HuH-7 (cell line): Measurements from ENCODE around the gene MB.
A peak's percentile ranks its signal among the peaks of the same experiment; 100 is the strongest.
"Not testable (repeated sequence)": the region's sequence is repeated elsewhere in the genome, so short reads cannot be mapped to it uniquely, and the experiment has no call there.

Experiments
- DNase-seq: peaks from one replicate; pipeline ENCODE4 v3.0.0; 2011; ENCODE audit warnings: low spot score

The MB gene

DNA sequence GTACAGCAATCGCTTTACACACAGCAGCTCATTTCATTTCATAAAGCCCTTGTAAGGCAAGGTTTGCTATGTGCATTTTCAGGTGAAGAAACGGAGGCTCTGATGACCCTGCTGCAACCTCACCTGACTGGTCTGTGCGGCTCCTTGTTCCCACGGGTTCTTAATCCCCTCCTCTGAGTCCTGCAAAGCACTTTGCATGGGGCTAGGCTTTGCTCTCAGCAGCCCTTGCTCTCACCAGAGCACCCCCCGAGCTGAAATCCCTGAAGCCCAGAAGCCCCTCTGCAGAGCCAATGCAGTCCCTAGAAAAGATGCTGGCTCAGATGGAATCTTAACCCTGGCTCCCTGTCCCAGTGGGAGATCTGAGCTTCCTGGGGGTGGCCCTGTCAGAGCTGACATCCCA is 20.1 kb upstream of the MB start:
- no peak for DNase-seq

DNA sequence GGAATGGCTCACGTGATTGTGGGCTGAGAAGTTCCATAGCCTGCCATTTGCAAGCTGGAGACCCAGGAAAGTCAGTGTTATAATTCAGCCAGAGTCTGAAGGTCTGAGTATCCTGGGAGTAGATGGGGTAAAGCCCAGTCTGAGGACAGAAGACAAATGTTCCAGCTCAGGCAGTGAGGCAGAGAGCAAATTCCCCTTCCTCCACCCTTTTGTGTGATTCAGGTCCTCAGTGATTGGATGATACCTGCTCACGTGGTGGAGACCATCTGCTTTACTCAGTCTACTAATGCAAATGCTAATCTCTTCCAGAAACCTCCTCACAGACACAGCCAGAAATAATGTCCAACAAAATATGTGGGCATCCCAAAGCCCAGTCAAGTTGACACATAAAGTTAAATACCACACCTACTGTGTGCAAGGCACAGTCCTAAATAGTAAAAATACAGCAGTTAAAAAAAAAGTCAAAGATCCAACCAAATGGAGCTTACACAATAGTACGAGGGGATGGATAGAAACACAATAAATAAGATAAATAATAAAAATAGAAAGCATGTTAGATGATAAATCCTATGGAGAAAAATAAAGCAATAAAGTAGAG is 17.9 kb upstream of the MB start:
- DNase-seq: no peak

DNA sequence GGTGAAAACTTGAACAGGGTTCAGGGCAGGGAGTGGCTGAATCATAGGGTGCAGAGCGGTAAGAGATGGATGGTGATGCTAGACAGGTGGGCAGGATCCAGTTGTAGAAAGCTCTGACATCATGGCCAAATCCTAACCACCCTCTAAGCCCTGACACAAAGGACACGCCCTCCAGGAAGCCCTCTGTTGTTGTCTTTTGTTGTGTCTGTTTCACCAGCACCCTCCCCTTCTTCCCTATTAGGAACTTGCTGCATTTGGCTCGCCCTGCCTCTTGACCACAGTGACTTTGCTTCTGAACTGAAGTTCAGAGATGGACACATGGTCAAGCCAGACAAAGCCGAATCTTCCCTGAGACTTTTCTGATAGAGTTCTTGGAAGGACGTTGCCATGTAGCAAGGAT is 16.9 kb upstream of the MB start:
- no peak for DNase-seq

DNA sequence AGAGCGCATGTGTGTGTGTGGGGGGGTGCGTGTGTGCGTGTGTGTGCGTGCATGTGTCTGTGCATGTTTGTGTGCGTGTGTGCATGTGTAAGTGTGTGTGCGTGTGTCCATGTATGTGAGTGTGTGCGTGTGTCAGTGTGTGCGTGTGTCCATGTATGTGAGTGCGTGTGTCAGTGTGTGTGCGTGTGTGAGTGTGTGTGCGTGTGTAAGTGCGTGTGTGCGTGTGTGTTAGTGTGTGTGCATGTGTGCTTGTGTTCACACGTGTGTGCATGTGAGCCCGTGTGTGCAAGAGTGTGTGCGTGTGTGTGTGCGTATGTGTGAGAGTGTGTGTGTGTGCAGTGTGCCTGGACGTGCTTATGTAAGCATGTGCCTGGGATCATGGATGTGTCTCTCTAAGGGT is 16.4 kb upstream of the MB start:
- no peak for DNase-seq

DNA sequence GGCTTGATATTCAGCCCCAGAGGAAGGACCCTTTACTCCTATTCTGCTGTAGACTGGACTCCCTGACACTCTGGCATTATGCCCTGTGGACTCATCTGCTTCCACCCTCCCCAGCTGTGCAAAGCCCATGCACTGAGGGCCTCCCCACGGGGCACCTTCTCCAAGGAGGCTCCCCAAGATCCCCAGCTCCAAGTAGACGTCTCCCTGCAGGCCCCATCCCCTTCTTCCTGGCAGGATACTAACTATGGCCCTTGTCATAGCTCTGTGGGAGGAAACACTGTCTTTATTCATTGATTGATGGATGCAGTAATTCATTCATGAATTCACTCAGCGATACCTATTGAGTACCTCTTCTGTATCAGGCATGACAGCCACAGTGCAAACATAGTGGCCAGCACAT is 15.8 kb upstream of the MB start:
- no peak for DNase-seq

DNA sequence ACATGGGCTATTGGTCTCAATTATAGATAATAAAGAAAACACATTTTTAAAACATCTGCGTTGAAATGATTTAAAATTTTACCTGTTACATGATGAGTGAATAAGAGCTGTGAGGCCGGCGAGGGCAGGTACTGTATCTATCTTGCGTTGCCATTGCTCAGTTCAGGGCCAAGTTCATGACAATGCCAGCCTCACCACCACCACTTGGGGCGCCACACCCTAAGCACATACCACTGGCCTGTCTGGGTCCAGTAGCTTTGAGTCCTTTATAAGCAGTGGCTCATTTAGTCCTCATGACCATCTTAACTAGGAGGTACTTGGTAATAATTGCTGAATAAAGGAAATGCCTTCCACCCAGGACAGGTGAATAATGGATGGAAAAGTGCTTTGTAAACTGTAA is 14.5 kb upstream of the MB start:
- peak; percentile 58 for DNase-seq

DNA sequence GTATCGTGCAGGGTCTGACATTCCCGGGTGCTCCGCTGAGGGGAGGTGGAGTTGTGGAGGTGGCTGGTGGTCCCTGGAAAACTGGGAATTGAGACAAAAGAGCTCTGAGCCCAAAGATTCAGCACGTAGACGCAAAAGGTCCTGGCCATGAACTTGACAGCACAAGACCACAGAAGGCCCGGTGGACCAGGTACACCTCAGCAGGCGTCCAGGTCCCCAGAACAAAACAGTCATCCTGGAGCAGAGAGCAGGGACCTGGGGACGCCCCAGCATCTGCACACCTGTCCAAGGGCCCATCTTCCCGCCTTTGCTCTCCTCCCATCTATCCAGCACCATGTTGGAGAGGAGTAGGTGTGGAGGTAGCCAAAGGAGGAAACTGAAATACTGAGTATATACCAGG is 13.8 kb upstream of the MB start:
- DNase-seq: no peak

DNA sequence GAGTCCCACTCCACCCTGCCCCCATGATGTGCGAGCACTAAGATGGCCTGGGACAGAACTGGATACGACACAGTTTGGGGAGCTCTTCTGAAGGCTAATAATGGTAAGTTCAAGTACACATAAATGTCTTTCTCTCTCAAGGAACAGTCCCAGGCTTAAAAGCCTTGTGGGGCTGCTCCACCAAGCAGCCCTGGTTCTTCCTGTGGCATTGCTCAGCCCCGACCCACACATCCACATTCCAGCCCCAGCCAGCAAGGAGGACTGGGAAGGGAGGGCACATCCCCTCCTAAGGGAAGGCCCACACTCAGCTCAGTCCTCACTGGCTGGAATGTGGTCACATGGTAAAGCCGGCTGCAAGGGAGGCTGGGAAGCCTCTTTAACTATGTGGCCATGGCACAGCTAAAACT is 13.3 kb upstream of the MB start:
- DNase-seq: no peak

DNA sequence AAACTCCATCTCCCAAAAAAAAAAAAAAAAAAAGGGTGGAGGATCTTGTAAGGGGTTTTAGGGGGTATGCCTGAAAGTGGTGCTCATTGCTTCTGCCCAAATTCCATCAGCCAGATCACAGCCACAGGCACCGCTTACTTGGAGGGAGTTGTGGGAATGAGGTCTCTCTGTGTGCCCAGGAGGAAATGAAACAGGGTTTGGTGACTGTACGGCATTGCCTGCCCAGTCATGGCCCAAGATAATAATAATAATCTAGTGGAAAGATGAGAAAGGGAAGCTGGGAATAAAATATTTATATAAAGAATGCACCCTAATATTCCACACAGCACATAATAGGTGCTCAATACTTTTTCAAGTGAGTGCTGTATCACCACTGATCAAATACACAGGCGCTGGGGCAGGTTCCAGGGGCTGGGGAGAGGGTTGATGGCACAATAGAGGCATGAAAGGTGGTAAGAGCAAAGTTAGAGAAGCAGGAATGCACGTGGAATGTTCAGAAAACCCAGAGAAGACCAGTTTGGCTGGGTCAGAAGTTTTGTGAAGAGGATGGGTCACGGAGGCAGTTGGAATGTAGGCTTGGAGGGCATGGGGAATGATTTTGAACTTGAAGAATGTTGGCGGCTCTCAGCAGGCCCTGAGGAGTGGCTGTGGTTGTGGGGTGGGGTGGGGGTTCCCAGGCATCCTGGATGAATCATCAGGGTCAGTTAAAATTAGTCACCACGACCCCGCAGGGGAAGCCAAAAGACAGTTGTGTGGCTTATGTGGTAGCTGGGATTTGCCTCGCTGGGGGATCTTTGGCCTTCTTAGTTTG is 12.5 kb upstream of the MB start:
- DNase-seq: no peak

DNA sequence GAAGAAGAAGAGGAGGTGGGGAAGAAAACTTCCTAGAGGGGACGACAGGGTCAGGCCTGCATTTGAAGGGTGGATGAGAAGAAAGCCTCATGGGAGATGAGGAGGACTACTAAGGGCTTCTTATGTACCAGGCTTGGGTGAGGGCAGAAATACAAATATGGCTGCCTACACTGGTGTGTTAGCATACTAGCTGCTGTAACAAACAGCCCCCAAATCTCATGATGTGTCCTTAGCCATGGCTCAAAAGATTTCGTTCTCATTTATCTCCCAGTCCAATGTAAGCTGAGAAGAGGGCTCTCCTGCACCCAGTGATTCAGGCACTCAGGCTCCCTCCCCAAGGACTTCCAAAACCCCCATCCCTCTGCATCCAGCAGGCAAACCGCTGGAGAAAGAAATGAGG is 11.6 kb upstream of the MB start:
- no peak for DNase-seq

DNA sequence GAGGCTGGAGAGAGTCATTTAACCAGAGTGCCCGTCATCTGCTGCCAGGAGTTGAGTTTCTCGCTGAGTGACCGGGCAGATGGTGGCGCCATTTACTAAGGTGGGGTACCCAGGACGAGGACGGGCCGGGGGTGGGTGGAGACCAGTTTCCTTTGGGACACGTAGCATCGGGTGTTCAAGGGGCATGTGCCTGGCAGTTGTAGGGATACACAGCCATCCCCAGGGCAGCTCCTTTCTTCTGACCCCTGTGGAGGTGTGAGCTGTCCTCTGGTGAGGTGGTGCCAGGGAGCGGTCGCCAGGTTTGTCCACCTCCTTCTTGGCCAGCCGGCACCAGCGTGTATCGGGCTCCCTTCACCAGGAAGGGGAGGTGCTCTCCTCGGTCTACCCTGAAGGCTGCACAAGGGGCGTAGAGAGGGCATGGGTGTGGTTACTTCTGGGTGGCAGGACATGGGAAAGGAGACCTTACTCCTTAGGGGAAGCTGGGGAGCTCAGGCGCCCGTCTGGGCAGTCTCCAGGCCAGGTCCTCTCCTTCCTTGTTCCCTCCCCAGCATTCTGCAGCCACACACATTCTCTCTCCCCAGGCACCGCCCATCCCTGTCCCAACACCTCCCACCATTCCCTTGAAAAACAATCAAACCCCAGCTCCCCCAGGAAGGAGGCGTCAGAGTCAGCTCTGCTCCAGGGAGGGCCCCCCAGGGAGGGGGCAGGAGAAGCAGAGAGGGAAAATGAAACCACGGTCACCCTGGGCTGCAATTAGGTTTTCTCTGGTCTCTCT is 10.3 kb upstream of the MB start:
- DNase-seq: peak; percentile 82

DNA sequence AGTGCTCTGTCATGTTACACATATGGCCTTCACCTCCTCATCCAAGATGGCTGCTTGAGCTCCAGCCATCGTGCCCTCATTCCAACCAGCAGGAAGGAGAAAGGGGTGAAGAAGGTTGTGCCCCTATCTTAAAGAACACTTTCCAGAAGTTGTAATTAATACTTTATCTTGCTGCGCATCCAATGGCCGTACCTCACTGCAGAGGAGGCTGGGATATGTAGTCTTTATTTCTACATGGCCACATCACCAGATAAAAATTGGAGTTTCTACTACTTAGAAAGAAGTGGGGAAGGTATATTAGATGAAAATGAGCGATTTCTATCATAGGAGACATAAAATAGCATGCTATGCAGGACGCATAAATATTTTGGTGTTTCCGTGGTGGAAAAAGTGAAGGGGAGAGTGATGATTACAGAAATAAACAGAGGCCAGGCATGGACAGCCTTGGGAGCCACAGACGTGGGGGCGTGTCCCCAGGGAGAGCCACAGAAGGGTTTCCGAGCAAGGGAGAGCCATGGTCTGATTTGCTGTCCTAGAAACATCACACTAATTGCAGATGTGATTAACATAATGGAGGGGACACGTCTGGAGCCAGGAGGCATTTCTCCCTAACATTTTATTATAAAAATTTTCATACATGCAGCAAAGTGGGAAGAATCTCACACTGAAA is 8.8 kb upstream of the MB start:
- no peak for DNase-seq

DNA sequence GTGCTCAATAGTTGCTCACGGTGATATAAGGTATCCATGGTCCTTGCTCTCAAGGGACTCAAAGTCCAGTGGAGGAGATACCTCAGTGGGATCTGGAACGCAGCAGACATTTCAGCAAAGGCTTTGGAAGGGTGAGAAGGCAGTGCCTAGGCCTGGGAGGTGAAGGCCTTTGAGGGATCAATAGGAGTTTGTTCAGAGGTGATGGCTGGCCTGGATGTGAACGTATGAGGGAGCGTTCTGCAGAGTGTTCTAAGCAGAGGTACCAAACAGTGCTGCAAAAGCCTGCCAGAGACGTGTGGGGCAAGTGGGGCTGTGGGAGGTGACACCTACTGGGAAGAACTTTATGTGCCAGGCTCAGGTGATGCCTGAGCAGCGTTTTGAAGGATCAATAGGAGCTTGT is 7.4 kb upstream of the MB start:
- no peak for DNase-seq

DNA sequence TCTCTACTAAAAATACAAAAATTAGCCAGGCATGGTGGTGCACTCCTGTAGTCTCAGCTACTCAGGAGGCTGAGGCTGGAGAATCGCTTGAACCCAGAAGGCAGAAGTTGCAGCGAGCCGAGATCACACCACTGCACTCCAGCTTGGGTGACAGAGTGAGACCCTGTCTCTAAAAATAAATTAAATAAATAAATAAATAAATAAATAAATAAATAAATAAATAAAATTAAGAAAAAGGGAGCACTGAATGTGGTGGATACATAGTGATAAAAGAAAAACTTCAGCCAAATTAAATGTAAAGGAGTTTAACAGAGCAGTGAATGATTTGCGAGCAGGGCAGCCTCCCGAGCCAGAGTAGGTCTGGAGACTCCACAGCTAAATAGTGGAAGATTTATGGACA is 6.8 kb upstream of the MB start:
- DNase-seq: not testable (repeated sequence)

DNA sequence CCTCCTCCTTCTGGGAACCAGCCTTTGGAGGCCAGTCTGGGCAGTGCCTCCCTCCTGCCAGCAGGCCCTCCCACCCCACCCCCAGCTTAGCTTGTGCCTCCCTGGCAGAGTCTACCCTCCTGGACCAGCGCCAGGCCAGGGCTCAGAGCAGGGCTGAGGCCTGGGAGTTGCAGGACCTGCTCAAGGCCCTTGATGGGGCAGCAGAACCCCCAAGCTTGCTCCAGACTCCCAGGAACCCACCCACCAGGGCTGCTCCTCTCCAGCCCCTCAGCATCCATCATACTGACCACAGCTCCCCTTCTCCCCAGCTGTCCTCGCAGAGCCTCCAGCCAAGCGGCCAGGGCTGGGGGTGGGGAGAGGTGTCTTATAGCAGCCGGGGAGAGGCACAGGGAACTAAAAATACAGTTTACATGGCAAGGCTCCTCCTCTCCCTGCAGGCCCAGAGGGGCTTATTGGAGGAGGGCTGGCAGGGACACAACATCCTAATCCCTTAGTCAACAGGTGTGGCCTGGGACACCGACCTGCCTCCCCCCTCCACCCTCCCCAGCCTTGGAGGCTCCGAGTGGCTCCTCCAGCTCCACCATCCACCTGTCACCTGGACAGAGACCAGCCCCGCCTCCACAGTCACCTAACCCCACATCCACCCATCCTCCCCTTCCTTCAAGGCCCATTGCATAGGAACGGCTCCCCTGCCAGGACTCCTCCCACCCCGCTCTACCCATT is 5.2 kb upstream of the MB start:
- DNase-seq: no peak

DNA sequence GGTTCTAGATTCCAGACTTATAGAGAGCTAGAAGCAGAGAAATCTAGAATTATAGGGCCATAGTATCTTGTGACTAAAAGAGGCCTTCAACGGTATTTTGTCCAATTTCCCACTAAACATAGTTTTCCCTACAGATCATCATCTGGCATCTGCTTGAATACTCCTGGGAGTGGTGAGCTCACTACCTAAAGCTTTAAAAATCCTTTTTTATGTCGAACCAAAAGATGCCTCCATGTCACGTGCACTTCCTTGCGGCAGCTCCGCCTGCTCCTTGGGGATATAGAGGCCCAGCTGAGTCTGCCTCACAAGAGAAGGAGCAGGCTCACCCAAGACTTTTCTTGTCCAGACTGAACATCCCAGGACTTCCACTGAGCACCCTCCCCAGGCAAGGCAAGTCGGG is 4.3 kb upstream of the MB start:
- no peak for DNase-seq

DNA sequence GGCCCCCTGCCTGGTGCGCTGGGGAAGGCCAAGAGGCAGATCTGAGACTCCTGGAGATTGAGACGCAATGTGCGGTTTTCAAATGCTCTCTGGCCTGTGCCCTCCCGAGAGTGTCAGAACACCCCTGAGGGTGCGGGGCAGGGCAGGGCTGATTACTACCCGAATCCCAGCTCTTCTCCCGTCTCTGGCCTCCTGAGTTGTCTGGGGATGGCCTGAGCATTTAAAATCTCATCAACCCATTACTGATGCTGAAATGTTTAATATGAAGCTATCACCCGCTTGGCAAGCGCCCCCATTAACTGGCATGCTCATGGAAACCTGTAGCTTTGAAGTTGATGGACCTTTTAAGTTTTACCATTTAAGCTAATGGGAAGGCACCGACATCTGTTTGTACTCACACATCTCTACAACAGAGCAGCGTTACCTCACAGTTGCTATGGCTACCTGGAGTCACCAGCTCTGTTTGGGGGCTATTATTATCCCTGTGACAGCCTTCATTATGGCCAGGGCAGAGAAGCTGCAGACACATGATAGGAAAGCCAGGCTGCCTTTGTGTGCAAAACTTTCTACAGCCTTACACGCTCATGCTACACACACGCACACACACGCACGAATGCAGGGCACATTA is 3.6 kb upstream of the MB start:
- DNase-seq: no peak

DNA sequence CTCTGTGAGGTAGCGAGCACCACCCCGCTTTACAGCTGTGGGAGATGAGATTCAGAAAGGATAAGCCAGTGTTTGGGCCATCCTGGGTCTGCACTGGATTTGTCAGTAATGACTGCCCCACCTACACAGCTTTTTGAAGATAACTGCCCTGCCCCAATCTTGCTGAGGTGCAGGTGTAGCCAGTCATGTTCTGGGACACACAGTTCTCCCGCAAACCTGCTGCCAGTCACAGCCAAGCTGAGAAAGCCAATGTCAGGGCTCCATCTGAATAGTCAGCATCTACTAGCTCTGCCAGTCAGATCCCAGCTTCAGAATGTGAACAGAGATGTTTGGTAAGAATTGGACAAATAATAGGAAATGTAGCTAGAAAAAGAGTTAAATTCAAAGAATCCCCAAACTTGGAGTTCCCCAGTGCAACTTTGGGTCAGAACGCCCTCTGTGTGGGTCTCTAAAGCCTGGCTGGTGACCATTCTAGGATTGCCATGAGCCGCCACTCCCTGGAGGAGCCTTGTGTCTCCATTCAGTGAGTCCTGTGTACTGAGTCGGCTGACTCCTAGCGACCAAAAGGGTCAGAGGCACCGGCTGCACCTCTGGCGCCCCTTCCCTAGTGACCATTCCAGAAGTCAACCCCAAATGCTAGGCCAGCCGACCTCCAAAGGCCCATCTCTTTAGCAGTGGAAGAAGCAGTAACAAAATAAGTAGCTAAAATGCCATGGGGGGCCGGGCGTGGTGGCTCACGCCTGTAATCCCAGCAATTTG is 2.4 kb upstream of the MB start:
- no peak for DNase-seq

DNA sequence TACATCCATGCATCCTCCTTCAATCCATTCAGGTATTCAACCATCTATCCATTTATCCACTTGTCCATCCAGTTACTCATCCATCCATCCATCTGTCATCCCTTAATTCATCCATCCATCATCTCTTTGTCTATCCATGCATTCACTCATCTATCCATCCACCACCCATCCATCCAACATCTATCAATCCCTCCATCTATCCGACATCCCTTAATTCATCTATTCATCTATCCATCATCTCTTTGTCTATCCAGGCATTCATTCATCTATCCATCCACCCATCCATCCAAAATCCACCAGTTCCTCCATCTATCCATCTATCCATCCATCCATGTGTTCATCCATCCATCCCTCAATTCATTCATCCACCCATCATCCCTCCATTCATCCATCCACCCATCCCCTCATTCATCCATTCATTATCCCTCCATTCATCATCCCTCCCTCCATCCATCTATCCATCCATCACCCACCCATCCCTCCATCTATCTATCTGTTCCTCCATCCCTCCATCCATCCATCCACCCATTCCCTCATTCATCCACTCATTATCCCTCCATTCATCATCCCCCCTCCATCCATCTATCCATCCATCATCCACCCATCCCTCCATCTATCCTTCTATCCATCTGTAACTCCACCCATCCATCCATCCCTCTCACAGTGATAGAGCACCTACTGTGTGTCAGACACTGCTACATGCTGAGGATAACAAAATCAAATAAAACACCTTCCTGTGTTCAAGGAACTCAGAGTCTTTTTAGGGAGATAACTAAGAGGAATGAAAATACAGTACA is 1.5 kb upstream of the MB start:
- no peak for DNase-seq

DNA sequence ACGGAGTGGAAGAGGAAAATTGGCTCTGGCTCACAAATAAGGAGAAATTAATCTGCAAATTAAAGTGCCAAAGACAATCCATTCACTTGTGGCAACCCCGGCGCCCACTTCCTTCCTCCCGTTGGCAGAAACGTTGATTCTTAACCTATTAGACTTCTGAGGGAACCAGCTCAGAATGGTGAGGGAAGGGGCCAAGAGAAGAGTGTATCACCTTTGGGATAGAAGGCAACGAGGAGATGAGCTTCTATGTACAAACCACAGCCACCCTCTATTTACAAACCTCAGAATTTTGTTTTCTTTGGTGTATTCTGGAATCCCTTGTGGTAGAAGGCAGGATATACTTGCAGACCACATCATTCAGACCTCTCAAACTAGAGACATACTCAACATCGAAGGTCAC is 1.1 kb downstream of the MB start:
- no peak for DNase-seq
